ENCODE measurements around the gene LURAP1L.

GRCh38 chr9:12726795-12727194 lies 48.0 kb upstream of the LURAP1L start:
- TF ChIP-seq, protein P1, sequence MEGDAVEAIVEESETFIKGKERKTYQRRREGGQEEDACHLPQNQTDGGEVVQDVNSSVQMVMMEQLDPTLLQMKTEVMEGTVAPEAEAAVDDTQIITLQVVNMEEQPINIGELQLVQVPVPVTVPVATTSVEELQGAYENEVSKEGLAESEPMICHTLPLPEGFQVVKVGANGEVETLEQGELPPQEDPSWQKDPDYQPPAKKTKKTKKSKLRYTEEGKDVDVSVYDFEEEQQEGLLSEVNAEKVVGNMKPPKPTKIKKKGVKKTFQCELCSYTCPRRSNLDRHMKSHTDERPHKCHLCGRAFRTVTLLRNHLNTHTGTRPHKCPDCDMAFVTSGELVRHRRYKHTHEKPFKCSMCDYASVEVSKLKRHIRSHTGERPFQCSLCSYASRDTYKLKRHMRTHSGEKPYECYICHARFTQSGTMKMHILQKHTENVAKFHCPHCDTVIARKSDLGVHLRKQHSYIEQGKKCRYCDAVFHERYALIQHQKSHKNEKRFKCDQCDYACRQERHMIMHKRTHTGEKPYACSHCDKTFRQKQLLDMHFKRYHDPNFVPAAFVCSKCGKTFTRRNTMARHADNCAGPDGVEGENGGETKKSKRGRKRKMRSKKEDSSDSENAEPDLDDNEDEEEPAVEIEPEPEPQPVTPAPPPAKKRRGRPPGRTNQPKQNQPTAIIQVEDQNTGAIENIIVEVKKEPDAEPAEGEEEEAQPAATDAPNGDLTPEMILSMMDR (IDR thresholded peaks at IDR 0.05): no peak
- TF ChIP-seq, protein P2, sequence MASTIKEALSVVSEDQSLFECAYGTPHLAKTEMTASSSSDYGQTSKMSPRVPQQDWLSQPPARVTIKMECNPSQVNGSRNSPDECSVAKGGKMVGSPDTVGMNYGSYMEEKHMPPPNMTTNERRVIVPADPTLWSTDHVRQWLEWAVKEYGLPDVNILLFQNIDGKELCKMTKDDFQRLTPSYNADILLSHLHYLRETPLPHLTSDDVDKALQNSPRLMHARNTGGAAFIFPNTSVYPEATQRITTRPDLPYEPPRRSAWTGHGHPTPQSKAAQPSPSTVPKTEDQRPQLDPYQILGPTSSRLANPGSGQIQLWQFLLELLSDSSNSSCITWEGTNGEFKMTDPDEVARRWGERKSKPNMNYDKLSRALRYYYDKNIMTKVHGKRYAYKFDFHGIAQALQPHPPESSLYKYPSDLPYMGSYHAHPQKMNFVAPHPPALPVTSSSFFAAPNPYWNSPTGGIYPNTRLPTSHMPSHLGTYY (CRISPR knock-in tag; IDR thresholded peaks at IDR 0.05): no peak
- TF ChIP-seq CREM (CRISPR knock-in tag; IDR thresholded peaks at IDR 0.05) (no peak), CREB1 (CRISPR knock-in tag; IDR thresholded peaks at IDR 0.05) (no peak), TP53 (CRISPR knock-in tag; IDR thresholded peaks at IDR 0.05) (no peak)
- TF ChIP-seq, protein P3, sequence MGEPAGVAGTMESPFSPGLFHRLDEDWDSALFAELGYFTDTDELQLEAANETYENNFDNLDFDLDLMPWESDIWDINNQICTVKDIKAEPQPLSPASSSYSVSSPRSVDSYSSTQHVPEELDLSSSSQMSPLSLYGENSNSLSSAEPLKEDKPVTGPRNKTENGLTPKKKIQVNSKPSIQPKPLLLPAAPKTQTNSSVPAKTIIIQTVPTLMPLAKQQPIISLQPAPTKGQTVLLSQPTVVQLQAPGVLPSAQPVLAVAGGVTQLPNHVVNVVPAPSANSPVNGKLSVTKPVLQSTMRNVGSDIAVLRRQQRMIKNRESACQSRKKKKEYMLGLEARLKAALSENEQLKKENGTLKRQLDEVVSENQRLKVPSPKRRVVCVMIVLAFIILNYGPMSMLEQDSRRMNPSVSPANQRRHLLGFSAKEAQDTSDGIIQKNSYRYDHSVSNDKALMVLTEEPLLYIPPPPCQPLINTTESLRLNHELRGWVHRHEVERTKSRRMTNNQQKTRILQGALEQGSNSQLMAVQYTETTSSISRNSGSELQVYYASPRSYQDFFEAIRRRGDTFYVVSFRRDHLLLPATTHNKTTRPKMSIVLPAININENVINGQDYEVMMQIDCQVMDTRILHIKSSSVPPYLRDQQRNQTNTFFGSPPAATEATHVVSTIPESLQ (CRISPR knock-in tag; IDR thresholded peaks at IDR 0.05): no peak
- TF ChIP-seq, protein P4, sequence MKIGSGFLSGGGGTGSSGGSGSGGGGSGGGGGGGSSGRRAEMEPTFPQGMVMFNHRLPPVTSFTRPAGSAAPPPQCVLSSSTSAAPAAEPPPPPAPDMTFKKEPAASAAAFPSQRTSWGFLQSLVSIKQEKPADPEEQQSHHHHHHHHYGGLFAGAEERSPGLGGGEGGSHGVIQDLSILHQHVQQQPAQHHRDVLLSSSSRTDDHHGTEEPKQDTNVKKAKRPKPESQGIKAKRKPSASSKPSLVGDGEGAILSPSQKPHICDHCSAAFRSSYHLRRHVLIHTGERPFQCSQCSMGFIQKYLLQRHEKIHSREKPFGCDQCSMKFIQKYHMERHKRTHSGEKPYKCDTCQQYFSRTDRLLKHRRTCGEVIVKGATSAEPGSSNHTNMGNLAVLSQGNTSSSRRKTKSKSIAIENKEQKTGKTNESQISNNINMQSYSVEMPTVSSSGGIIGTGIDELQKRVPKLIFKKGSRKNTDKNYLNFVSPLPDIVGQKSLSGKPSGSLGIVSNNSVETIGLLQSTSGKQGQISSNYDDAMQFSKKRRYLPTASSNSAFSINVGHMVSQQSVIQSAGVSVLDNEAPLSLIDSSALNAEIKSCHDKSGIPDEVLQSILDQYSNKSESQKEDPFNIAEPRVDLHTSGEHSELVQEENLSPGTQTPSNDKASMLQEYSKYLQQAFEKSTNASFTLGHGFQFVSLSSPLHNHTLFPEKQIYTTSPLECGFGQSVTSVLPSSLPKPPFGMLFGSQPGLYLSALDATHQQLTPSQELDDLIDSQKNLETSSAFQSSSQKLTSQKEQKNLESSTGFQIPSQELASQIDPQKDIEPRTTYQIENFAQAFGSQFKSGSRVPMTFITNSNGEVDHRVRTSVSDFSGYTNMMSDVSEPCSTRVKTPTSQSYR (CRISPR knock-in tag; IDR thresholded peaks at IDR 0.05): no peak

Measured in WTC11 (cell line).